Heart left ventricle (tissue), 16 donors: Measurements from ENCODE around the gene MARK3. TPM values are rescaled to one million over a fixed set of nuclear protein-coding genes. Genes with fewer than 3 reads are reported as not detected.

Experiments used
- ATAC-seq, 4 donors: fragments of 200-7000 bp; cut with Tn5 transposase; one replicate each; pipeline ENCODE4 v1.9.1; 2020 to 2022; ENCODE audit warnings: moderate library complexity in 4 of 4, mild to moderate bottlenecking in 3 of 4, moderate number of reproducible peaks in 1 of 4
- DNase-seq, 5 donors: peaks; one replicate each; pipeline ENCODE4 v3.0.0-alpha.2; 2020
- H3K27ac ChIP-seq, 12 donors: fragments of 200-600 bp; sonication (generic) in 4 of 12; one replicate each; pipeline versions ENCODE4 v1.5.0 to v1.8.0; 2016 to 2022; ENCODE audit warnings: mild to moderate bottlenecking in 2 of 12
- H3K27me3 ChIP-seq, 9 donors: fragments of 200-600 bp; sonication (generic) in 2 of 9; one replicate each; pipeline versions ENCODE4 v1.5.1 to v1.8.0; 2016 to 2022; ENCODE audit warnings: mild to moderate bottlenecking in 3 of 9
- H3K36me3 ChIP-seq, 9 donors: fragments of 200-600 bp; sonication (generic) in 2 of 9; one replicate each; pipeline versions ENCODE4 v1.5.0 to v1.8.0; 2018 to 2022; ENCODE audit warnings: mild to moderate bottlenecking in 2 of 9
- H3K4me1 ChIP-seq, 12 donors: fragments of 200-600 bp; sonication (generic) in 4 of 12; one replicate each; pipeline versions ENCODE4 v1.5.0 to v1.8.0; 2016 to 2022; ENCODE audit warnings: mild to moderate bottlenecking in 3 of 12
- H3K4me3 ChIP-seq, 12 donors: fragments of 200-600 bp; sonication (generic) in 4 of 12; one replicate each; pipeline versions ENCODE4 v1.5.0 to v1.8.0; 2017 to 2022; ENCODE audit warnings: mild to moderate bottlenecking in 9 of 12, moderate library complexity in 4 of 12
- H3K9me3 ChIP-seq, 12 donors: fragments of 200-600 bp; sonication (generic) in 4 of 12; one replicate each; pipeline versions ENCODE4 v1.5.0 to v1.8.0; 2016 to 2022; ENCODE audit warnings: mild to moderate bottlenecking in 1 of 12
- POLR2A ChIP-seq, 2 donors: fragments of 450-650 bp; IDR thresholded peaks; one replicate each; pipeline ENCODE4 v1.6.1; 2017; ENCODE audit warnings: antibody characterized with exemption in 2 of 2, mild to moderate bottlenecking in 2 of 2, moderate library complexity in 2 of 2
- WGBS, 4 donors: extraction: QIAGEN DNeasy Blood & Tissue Kit in 2 of 4; methylation state at CpG; one replicate each; pipeline versions ENCODE4 v1.1.5 to v1.1.7; 2013 to 2018; 5-methylcytosine and 5-hydroxymethylcytosine counted together
- intact Hi-C, 10 donors: fragments of 100-400 bp; cut with DNase I; formaldehyde crosslinking; loops; one replicate each; pipeline versions ENCODE4 v1.11.1 to v1.14.2; 2022
- polyA plus RNA-seq, 2 donors: library from polyadenylated mRNA; stranded (reverse); fragments of 200-250 nt; gene quantifications; one replicate each; pipeline ENCODE4 v1.2.3, GENCODE V29; 2013
- total RNA-seq, 9 donors: library from RNA; depleted of rRNA in 2 of 9; stranded (reverse); fragments of >200 nt in 2 of 9; fragmentation: NEBNext Ultra II Directional in 3 of 9; extraction: Animal tissue kit (Norgen Biotek cat#: 25700) in 3 of 9; gene quantifications; one replicate each; pipeline versions ENCODE4 v1.1.0 to v1.2.4, GENCODE V29; 2016 to 2023
- TF ChIP-seq, protein P1 (sequence below), 12 donors: fragments of 200-600 bp; sonication (generic) in 4 of 12; IDR thresholded peaks; one replicate each; pipeline versions ENCODE4 v1.5.0 to v1.8.0; 2018 to 2022; ENCODE audit warnings: antibody characterized with exemption in 12 of 12, mild to moderate bottlenecking in 5 of 12
- donor health status: ischemic (EF 13 %, LVEDD 7.1; RV severe dilation, severe dysfunction).
- donor health status: healthy with polysubstance abuse.
- donor health status: DM: no; HTN: yes; CAD: no.
- donor health status: DM: no; HTN: no; CAD: no.
- donor health status: ischemic (EF 25% LVEDD 6.9; RV normal size, moderate dysfunction).
- donor health status: ischemic (EF 25% LVEDD 5.7; RV mildly dilated, moderate dysfunction).
- donor health status: healthy.
- donor health status: DM: yes; HTN: yes; CAD: no.
- donor health status: ischemic (EF 35%, LVEDD 5.7; RV mildly dilated, moderate dysfunction).
- donor health status: nonischemic (EF 11% LVEDD 7.7; RV severe dilation, severe dysfunction).
- donor health status: DM: yes; HTN: yes; CAD: no.
- donor health status: PGD.
- donor health status: ischemic (EF 29% LVEDD 5.4; RV normal size, mild dysfunction).
- donor health status: nonischemic (EF 23%, LVEDD 6.1; RV moderate dilation, normal function).

The MARK3 gene
- total and polyA plus RNA-seq, 11 donors = 54.0 to 156 (median 111) TPM

DNA sequence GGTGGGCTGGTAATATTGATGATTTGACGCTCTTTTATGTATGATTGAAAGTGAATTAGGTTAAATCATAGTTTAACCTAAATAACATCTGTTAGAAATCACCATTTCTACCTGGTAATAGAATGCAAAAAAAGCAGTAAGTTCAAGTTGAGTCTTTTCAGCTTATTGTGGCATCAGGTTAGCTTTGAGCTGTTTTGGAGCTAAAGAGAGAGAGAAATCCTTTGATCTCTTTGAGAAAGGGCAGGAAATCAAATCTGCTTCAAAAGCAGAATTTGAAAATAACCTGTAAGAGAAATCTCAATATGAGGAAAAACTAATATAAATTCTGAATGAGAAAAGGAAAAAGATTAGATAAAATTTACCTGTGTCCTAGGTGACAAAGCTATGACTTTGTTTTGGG is 75.2 kb downstream of the MARK3 start:
- H3K27ac ChIP-seq = no peak overlapping the region
- TF ChIP-seq, protein P1, sequence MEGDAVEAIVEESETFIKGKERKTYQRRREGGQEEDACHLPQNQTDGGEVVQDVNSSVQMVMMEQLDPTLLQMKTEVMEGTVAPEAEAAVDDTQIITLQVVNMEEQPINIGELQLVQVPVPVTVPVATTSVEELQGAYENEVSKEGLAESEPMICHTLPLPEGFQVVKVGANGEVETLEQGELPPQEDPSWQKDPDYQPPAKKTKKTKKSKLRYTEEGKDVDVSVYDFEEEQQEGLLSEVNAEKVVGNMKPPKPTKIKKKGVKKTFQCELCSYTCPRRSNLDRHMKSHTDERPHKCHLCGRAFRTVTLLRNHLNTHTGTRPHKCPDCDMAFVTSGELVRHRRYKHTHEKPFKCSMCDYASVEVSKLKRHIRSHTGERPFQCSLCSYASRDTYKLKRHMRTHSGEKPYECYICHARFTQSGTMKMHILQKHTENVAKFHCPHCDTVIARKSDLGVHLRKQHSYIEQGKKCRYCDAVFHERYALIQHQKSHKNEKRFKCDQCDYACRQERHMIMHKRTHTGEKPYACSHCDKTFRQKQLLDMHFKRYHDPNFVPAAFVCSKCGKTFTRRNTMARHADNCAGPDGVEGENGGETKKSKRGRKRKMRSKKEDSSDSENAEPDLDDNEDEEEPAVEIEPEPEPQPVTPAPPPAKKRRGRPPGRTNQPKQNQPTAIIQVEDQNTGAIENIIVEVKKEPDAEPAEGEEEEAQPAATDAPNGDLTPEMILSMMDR (IDR thresholded peaks at IDR 0.05) = no peak
- no peak for TF ChIP-seq POLR2A (IDR thresholded peaks at IDR 0.05)
- H3K9me3 ChIP-seq = no peaks in the 10 kb centered on the region
- intact Hi-C loops = no loop called here
- WGBS, 4 donors = 94 to 100% (median 96%) methylated on average over 1 of the region's 1 CpG
- DNase-seq (no peak), ATAC-seq (no peak)
- no peak overlapping the region for H3K4me3 ChIP-seq
- no peaks in the 10 kb centered on the region for H3K27me3 ChIP-seq
- peaks cover 0 to 78% (median 70%) of the 10 kb centered on the region in 9 donors for H3K36me3 ChIP-seq
- H3K4me1 ChIP-seq = peaks cover 0 to 11% (median 7%) of the 10 kb centered on the region in 12 donors

DNA sequence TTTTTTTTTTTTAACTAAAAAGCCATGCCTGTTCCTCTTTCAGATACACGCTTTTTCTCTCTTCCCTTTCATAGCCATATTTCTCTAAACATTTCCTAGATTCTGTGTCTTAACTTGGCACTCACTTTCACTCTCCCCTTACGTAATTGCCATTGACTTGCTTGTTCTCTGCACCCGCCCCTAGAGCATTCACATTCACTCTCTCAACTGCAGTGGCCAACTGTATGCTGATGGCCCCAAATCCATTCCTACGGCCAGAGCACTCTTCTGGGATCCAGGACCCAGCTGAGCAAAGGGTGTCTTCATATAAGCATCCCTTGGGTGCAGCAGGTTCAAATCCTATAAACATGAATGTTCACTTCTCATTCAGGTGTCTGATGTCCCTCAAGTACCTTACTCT is 77.9 kb downstream of the MARK3 start:
- TF ChIP-seq, protein P1 (IDR thresholded peaks at IDR 0.05) = no peak
- TF ChIP-seq POLR2A (IDR thresholded peaks at IDR 0.05) = no peak
- WGBS, 4 donors = 73 to 89% (median 83%) methylated on average over 4 of the region's 4 CpGs
- no peak overlapping the region for H3K4me3 ChIP-seq
- H3K4me1 ChIP-seq = no peaks in the 10 kb centered on the region
- H3K27me3 ChIP-seq = no peaks in the 10 kb centered on the region
- ATAC-seq = no peak
- no peaks in the 10 kb centered on the region for H3K9me3 ChIP-seq
- peaks cover 0 to 83% (median 76%) of the 10 kb centered on the region in 9 donors for H3K36me3 ChIP-seq
- H3K27ac ChIP-seq = no peak overlapping the region
- intact Hi-C loops = no loop called here
- DNase-seq = no peak

DNA sequence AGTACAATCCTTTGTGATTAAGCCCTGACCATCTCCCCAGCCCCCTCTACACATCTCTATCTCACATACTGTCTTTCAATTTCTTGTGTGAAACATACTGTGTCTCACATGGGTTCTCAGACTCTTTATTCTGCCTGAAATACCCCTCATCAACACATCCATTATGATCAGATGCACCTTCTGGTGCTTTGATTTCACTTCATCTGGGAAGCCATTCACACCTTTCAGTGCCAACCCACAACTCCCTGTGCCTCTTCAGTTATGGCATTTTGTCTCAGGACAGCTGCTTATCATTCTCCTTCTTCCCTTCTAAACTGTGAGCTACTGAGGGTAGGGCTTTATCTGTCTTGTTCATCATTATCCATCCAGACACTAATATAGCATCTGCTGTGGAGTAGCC is 78.6 kb downstream of the MARK3 start:
- peaks cover 0 to 87% (median 77%) of the 10 kb centered on the region in 9 donors for H3K36me3 ChIP-seq
- DNase-seq (no peak), ATAC-seq (no peak)
- no peaks in the 10 kb centered on the region for H3K9me3 ChIP-seq
- intact Hi-C loops = no loop called here
- H3K27me3 ChIP-seq = no peaks in the 10 kb centered on the region
- H3K4me1 ChIP-seq = no peaks in the 10 kb centered on the region
- TF ChIP-seq, protein P1 (IDR thresholded peaks at IDR 0.05) = no peak
- no peak for TF ChIP-seq POLR2A (IDR thresholded peaks at IDR 0.05)
- H3K4me3 ChIP-seq = no peak overlapping the region
- H3K27ac ChIP-seq = no peak overlapping the region

DNA sequence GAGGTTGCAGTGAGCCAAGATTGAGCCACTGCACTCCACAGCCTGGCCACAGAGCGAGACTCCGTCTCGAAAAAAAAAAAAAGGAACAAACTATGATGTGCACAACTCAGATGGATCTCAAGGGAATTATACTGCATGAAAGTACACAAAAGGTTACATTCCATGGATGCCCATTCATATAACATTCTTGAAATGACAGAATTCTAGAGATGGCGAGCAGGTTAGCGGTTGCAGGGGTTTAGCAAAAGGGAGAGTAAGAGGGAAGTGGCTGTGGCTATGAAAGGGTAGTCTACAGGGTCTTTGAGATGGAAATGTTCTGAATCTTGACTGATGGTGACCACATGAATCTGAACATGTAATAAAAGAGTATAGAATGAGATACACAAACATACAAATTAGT is 87.7 kb downstream of the MARK3 start:
- peaks cover 0 to 100% (median 98%) of the 10 kb centered on the region in 9 donors for H3K36me3 ChIP-seq
- H3K27ac ChIP-seq = no peak overlapping the region
- H3K27me3 ChIP-seq = no peaks in the 10 kb centered on the region
- intact Hi-C loops = no loop called here
- DNase-seq (no peak), ATAC-seq (no peak)
- 88 to 94% (median 92%) methylated on average over 5 of the region's 5 CpGs for WGBS, 4 donors
- TF ChIP-seq, protein P1 (IDR thresholded peaks at IDR 0.05) = no peak
- no peak for TF ChIP-seq POLR2A (IDR thresholded peaks at IDR 0.05)
- H3K4me3 ChIP-seq = no peak overlapping the region
- no peaks in the 10 kb centered on the region for H3K4me1 ChIP-seq
- no peaks in the 10 kb centered on the region for H3K9me3 ChIP-seq
